ENCODE results near the gene TRAF3. TPM values are rescaled to one million over a fixed set of nuclear protein-coding genes. Genes with fewer than 3 reads are reported as not detected.

Gene TRAF3
- polyA plus RNA-seq, 1 of the 3 experiments (the other 2 are of a cell fraction), result 17.9 TPM

GRCh38 chr14:102729268-102729667 is 48.0 kb upstream of the TRAF3 start:
- H3K27me3 ChIP-seq (ENCODE audit: insufficient read depth), result no peaks in the 10 kb centered on the region
- no peak overlapping the region for H3K9ac ChIP-seq
- H4K20me1 ChIP-seq (ENCODE audit: insufficient read depth), result no peaks in the 10 kb centered on the region
- no peaks in the 10 kb centered on the region for H3K9me3 ChIP-seq
- no peak overlapping the region for H3K4me2 ChIP-seq
- POLR2A ChIA-PET, result no interaction called here
- no peaks in the 10 kb centered on the region for H3K79me2 ChIP-seq (ENCODE audit: insufficient read depth)
- WGBS (ENCODE audit: low lambda C conversion rate), result 96% methylated on average over 6 of the region's 6 CpGs
- no peaks in the 10 kb centered on the region for H3K9me2 ChIP-seq
- no peaks in the 10 kb centered on the region for H3F3A ChIP-seq (replicated peaks; ENCODE audit: insufficient read depth)
- CTCF ChIA-PET, result interaction anchor here (0.7 to 1.1 kb wide), 3 partner anchors 8 to 46 kb away, joined by 3 to 4 read pairs (median 3); no protein-coding TSS in a partner anchor
- H3K4me1 ChIP-seq (ENCODE audit: control insufficient read depth in 1 of 2, insufficient read depth in 2 of 2, low read depth in 1 of 2, low read length in 1 of 2), result peaks cover 0 to 2% of the 10 kb centered on the region in 2 experiments; a peak in 1 of 4 replicates
- TF ChIP-seq USF1 (IDR thresholded peaks at IDR 0.05; ENCODE audit: borderline replicate concordance, low read depth), result no peak
- no peak for TF ChIP-seq YY1 (IDR thresholded peaks at IDR 0.05; ENCODE audit: low read depth)
- no peak for TF ChIP-seq ZBTB33 (IDR thresholded peaks at IDR 0.05; ENCODE audit: borderline replicate concordance, low read depth)
- TF ChIP-seq MEF2A (IDR thresholded peaks at IDR 0.05; ENCODE audit: borderline replicate concordance, low read depth), result no peak
- TF ChIP-seq, protein P1, sequence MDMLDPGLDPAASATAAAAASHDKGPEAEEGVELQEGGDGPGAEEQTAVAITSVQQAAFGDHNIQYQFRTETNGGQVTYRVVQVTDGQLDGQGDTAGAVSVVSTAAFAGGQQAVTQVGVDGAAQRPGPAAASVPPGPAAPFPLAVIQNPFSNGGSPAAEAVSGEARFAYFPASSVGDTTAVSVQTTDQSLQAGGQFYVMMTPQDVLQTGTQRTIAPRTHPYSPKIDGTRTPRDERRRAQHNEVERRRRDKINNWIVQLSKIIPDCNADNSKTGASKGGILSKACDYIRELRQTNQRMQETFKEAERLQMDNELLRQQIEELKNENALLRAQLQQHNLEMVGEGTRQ (IDR thresholded peaks at IDR 0.05; ENCODE audit: borderline replicate concordance, low read depth, low read length), result no peak
- TF ChIP-seq CHD2 (IDR thresholded peaks at IDR 0.05; ENCODE audit: low read length, partially characterized antibody), result no peak
- no peak for TF ChIP-seq EP300 (IDR thresholded peaks at IDR 0.05; ENCODE audit: borderline replicate concordance in 1 of 2, low read depth in 1 of 2, low read length in 1 of 2)
- TF ChIP-seq, protein P2, sequence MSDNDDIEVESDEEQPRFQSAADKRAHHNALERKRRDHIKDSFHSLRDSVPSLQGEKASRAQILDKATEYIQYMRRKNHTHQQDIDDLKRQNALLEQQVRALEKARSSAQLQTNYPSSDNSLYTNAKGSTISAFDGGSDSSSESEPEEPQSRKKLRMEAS (IDR thresholded peaks at IDR 0.05; ENCODE audit: low read depth), result no peak
- TF ChIP-seq ELF1 (IDR thresholded peaks at IDR 0.05), result no peak
- TF ChIP-seq, protein P3, sequence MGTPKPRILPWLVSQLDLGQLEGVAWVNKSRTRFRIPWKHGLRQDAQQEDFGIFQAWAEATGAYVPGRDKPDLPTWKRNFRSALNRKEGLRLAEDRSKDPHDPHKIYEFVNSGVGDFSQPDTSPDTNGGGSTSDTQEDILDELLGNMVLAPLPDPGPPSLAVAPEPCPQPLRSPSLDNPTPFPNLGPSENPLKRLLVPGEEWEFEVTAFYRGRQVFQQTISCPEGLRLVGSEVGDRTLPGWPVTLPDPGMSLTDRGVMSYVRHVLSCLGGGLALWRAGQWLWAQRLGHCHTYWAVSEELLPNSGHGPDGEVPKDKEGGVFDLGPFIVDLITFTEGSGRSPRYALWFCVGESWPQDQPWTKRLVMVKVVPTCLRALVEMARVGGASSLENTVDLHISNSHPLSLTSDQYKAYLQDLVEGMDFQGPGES (IDR thresholded peaks at IDR 0.05; ENCODE audit: low read depth, low read length), result no peak
- no peak for TF ChIP-seq RAD21 (IDR thresholded peaks at IDR 0.05; ENCODE audit: low read length)
- no peak for TF ChIP-seq NFIC (IDR thresholded peaks at IDR 0.05; ENCODE audit: borderline replicate concordance)
- TF ChIP-seq CTCF (IDR thresholded peaks at IDR 0.05), result no peak
- DNase-seq, result no peak
- H2AFZ ChIP-seq (ENCODE audit: low read depth), result no peak overlapping the region
- H3K36me3 ChIP-seq (replicated peaks in 1 of 2; ENCODE audit: control insufficient read depth in 1 of 2, insufficient read depth in 2 of 2, low read length in 1 of 2), result peaks cover 28 to 36% of the 10 kb centered on the region in 2 experiments
- no peak overlapping the region for H3K4me3 ChIP-seq (ENCODE audit: low read depth in 2 of 2, low read length in 1 of 2)
- H3K27ac ChIP-seq (ENCODE audit: low read depth in 2 of 2, low read length in 1 of 2), result no peak overlapping the region

Measured in SK-N-SH (cell line).